Nucleus accumbens (tissue), 56 donors: ENCODE measurements around the gene SYT7.
A peak's percentile ranks its signal among the peaks of the same experiment; 100 is the strongest.
"Not testable (repeated sequence)": the region's sequence is repeated elsewhere in the genome, so short reads cannot be mapped to it uniquely, and the experiment has no call there.

Experiments used
- DNase-seq, 56 donors: peaks; one replicate each; lab custom pipeline; 2025; lab: John Stamatoyannopoulos, UW

Gene SYT7, protein sequence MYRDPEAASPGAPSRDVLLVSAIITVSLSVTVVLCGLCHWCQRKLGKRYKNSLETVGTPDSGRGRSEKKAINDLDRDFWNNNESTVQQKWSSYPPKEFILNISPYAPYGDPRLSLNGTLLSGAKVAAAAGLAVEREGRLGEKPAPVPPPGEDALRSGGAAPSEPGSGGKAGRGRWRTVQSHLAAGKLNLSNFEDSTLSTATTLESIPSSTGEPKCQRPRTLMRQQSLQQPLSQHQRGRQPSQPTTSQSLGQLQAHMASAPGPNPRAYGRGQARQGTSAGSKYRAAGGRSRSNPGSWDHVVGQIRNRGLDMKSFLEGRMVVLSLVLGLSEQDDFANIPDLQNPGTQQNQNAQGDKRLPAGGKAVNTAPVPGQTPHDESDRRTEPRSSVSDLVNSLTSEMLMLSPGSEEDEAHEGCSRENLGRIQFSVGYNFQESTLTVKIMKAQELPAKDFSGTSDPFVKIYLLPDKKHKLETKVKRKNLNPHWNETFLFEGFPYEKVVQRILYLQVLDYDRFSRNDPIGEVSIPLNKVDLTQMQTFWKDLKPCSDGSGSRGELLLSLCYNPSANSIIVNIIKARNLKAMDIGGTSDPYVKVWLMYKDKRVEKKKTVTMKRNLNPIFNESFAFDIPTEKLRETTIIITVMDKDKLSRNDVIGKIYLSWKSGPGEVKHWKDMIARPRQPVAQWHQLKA

DNA sequence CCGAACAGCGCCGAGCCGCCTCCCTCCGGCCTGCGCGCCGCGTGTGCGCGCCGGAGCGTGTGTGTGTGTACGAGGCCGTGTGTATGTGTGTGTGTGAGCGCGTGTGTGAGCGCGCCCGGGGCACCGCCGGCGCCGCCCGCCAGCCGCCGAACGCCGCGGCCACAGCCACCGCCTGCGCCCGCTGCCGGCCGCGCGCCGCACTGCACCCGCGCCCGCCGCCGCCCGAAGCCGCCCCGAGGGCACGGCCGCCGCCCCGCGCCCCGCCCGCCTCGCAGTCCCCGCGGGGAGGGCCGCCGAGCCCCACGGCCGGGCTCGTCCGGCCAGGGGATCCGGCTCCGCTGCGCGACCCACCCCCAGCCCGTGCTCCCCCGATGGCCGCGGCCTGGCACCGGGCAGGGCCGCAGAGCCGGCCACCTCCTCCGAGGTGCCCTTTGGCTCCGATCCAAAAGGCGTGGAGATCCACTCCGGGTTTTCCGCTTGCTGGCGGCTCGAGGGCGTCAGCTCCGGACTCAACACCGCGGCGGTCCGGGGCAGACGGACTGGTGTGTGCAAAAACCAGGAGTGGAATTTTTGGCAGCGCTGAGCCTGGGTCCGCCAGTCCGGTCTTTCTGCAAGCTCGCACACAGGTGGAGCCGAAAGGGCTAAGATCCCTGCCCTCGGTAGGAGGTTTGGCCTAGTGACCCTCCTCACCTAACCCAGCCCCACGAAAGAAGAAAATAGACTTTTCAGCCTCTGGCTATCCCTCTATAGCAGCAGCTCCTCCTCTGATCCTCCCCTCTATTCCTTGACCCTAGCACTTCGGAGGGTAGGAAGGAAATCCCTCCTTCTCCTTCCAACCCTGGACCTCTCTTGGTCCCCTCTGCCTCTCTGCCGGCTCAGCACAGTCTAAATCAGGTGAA lies at the start of gene SYT7:
TSS of gene SYT7 (minus strand) at position 47 of the 899 bp plus-strand sequence. CDS start 256 bp downstream, outside the sequence.
- peak in 55 of 56 donors; percentile 55 to 93 (median 84) for DNase-seq

DNA sequence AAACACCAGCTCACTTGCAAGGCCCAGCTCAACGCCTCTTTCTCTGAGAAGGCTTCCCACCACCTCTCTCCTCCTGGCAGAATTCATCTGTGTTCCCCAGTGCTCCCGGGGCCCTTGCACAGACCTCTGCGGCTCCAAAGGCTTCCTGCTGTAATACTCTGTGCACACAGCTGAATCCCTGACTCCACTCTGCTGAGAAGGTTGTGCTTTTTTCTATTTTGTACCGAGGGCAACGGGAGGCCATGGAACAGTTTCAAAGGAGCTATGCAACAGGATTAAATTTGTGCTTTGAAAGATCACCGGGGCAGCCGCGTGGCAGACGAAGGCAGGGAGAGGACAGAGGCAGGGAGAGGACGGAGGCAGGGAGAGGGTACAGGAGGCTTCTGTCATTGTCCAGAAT lies 49.2 kb upstream of the SYT7 start:
- DNase-seq: peak in 2 of 56 donors; percentile 15 to 29

DNA sequence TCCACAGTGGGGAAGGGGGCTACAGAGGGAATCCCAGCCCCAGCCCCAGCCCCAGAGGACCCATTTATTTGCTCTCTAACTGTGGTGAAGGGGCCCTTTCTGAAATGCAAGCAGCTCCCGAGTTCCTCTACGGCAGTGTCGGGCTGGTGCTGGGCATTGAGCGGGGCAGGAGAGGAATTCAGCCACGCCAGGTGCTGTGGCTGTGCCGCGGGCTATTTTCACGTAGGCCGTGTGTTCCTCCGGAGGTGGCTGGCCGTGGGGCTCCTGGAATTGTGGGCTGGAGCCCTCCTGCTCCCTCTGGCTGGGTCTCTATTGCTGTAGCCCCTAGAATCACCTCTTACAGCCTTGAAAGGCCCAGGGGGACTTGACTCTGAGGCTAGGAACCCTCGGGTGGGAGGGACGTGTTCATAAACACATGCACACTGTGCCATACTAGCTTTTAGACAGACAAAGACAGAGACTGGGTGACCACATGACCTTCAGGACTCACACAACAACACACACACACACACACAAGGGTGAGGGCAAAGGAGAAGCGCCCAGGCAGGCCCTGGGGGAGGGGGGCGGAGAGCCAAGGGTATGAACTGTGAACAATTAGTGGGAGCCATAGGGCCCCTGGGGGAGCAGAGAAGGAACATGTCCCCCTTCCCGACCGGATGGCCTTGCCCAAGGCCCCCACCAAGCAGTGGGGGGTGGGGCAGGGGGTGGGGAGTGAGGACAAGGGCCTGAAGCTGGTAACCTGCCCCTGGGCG lies 48.4 kb upstream of the SYT7 start:
- DNase-seq: no peak

DNA sequence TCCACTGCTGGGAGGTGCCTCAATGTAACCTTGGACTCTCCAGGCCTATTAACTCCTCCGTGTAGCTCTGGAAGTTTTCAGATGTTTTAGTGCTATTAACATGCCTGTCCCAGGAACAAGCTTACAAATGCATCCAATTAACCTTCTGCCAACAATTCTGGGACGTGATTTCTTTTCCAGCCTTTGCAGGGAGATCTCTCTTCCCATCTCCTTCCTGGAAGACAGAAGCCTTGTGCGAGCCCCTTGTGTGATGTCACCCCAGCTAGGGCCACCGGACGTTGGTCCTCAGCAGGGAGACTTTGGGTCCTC lies 47.7 kb upstream of the SYT7 start:
- no peak for DNase-seq

DNA sequence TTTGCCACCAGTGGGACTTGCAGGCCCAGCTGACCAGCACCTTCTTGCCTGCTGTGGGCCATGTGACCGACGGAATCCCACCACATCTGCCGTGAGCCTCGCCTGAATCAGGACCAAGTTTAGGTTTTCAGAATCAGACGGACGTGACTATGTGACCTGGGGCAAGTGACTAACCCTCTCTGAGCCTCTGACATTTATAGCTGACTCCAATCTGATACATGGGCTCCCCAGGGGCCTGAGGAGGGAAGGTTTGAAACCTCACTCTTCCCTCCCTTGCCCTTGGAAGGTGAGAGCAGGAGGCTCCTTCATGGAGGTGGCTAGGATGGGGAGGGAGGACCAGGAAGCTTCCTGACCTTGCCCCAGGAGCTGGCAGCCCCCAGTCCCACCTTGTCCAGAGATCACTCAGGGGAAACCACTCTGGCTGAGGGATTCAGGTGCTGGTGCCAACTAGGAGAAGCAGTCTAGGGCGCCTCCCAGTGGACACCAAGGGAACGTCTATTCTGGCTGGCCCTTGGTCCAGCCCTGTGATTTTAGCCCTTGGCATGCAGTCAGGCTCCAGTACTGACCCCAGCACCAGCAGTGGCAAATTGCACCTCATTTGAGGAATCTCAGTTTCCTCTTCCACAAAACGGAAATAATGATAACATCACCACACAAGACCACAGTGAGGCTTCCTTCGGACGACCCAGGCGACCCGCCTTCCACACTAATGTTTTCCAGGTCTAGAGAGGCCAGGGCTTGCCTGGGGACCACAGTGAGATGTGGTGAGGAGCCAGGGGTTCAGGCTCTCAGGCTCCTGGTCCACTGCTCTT lies 47.2 kb upstream of the SYT7 start:
- peak in 24 of 56 donors; percentile 7 to 68 (median 21) for DNase-seq

DNA sequence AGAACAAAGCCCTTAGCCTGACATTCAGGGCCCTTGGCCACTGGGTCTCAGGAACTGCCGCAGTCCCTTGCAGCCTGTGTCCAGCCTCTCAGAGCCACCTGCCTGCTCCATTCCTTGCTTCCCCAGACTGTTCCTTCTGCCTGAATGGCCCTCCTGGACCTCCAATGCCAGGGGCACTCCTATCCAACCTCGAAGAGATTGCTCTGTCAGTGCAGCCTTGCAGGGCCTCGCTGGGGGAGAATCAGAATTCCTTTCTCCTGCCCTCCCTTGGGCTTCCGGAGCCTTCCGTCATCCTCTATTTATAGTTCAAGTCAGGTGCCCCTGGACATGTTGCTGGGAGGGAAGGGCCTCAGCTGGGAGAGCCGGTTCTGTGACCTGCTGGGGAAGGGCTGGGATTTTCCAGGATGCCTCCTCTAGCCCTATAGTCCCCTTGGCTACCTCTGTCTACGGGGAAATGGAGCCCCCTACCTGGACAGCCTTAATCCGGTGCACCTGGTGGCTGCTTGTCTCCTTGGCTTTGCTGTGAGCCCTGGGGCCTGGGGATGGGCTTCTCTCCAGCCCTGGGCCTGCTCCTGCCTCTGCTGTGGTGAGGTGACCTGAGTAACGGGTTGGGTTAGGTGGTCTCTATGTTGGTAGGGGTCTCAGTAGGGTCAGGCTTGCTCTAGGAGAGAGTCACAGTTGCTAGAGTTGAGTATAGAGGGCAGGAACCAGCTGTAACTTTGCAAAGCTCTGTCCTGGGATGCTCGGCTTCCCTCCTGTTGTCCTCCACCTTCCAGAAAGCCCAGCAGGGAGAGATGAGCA lies 45.9 kb upstream of the SYT7 start:
- DNase-seq: no peak

DNA sequence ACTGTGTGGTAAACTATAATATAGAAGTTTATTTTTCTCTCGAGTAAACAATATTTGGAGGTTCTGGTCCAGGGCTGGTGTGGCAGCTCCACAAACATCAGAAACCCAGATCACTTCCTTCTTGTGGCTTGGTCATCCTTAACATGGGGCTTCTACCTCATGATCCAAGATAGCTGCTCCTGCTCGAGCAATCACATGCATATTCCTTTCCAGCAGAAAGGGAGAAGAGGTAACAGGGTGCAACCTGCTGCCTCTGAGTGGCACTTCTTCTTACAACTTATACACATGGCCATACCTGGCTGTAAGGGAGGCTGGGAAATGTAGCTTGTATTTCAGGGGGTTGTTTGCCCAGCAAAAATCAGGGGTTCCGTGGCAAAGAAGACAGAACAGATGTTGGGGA lies 44.6 kb upstream of the SYT7 start:
- DNase-seq: no peak

DNA sequence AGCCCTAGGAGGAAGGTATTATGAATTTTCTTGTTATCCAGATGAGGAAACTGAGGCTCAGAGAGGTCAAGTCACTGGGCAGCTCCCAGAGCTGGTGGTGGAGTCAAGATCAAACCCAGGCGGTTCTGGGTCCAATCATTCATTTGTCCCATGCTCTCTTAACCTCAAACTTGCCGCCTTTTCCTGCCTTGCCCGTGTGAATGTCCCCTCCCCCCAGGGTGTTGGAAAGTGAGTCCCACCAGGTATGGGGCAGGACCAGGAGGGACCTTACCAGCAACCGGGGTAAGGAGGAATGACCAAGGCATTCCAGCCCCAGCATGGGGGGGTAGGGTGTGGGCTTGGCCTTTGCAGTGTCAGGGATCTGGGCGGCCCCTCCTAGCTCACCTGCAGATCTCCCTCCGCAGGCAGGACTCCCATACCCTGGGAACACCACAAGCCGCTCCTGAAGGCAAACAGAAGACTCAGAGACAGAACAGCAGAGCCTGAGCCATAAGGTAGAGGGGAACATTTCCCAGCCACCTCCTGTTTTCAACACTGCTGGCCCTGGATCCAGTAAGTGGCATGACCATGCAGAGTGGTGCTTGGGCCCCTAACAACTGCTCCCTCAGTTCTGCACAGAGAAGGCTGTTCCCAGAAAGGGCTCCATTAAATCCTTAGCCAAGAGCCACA lies 41.2 kb upstream of the SYT7 start:
- DNase-seq: no peak

DNA sequence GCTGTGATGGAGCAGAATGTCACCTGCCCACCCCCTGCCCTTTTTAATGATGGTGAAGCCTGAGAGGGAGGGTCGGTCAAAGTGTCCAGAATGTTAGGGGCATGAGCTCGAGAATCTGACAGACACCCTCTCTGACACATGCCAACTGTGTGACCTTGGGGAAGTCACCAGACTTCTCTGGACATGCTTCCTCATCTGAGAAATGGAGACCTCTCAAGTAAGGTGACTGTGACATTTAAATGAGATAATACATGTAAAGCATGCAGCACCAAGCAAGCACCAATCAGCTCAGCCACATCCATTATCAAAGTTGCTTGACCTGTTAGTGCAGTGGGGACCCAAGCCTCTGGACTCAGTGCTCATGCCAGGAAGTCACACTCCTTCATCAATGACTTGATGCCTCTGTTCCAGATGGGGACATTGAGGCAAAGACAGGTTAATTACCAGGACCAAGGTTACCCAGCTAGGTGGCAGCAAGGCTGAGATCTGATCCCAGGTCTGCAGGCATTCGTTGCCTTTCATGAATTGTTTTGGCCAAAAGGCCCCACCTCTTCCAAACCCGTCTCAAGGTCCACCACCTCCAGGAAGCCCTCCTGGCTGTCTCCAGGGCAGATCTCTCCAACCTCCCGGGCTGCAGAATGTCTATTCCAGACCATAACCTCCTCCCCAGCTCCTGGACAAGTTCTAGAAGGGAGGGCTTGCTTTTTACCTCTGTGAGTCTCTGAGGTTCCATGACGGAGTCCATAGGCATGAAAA lies 38.8 kb upstream of the SYT7 start:
- DNase-seq: no peak

DNA sequence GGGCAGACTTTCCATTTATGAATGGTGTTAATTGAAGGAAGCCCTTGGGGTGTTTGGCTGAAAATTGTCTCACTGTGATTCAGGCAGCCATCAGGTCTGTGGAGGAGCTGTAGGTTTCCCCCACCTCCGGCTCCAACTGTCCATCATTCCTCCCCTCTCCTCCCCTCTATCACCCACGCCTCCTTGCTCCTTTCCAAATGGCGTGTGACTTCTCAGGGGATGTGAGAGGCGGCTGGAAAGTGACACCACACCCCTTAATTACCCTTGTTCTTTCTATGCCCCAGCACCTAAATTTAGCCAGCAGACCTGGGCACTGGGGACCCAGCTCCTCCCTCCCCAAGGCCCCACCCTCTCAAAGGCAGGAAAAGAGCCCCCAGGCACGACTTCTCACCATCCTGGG lies 38.1 kb upstream of the SYT7 start:
- DNase-seq: no peak

DNA sequence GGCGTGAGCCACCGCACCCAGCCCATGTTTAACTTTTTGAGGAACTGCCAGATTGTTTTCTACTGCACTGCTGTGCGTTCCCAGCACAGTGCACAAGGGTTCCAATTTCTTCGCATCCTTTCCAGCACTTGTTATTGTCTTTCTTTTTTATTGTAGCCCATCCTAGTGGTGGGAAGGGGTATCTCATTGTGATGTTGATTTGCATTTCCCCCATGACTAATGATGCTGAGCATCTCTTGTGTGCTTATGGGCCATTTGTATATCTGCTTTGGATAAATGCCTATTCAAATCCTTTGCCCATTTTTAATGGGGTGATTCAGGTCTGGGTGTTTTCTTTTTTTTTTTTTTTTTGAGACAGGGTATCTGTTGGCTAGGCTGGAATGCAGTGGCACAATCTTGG lies 36.6 kb upstream of the SYT7 start:
- DNase-seq: no peak

DNA sequence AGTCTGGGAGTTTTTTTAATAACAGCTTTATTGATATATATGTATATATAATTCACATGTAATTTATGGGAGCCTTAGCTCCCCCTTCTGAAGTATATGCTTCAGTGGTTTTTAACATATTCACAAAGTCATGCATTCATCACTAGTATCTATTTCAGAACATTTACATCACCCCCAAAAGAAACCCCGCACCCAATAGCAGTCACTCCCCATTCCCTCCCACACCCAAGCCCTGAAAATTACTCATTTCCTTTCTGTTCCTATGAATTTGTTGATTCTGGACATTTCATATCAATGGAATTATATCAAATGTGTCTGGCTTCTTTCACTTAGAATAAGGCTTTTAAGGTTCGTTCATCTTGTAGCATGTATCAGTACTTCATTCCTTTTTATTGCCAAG lies 35.6 kb upstream of the SYT7 start:
- DNase-seq: no peak

DNA sequence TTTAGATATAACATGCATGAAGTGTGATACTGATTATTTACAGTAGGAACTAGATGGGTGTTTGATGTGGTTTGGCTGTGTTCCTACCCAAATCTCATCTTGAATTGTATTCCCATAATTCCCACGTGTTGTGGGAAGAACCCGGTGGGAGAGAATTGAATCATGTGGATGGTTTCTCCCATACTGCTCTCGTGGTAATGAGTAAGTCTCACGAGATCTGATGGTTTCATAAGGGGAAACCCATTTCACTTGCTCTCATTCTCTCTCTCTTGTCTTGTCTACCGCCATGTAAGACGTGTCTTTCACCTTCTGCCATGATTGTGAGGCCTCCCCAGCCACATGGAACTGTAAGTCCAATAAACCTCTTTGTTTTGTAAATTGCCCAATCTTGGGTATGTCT lies 33.9 kb upstream of the SYT7 start:
- not testable (repeated sequence) for DNase-seq

DNA sequence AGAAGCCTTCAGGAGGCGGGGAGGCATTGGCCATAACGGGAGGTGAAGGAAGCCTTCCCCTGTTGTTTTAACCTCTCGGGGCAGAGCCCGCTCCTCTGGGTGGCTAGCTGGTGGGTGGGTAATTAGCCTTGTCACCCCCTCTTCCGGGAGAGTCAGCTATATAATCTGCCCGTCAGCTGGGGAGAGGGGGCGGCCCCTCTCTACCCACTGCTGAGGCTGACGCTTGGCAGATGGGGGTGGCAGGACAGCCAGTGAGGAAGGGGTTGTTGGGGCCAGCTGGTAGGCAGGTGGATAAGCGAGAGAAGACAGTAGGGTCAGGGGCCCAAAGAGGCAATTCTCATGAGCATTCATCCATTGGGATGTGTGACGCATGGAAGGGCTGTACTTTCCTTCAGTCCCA lies 33.0 kb upstream of the SYT7 start:
- no peak for DNase-seq

DNA sequence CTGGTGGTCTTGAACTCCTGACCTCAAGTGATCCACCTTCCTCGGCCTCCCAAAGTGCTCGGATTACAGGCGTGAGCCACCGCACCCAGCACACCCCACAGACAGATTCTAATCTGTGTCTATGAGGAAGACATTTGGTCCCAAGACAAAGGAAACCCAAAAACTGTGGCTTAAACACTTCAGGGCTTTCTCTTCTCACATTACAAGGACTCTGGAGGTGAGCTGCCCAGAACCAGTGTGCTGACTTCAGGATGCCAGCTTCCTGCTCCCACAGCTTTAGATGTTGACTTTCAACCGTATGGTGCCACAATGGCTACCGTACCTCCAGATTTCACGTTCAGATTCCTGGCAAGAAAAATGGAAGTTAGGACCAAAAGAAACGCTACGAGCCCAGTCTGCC lies 32.2 kb upstream of the SYT7 start:
- DNase-seq: no peak

DNA sequence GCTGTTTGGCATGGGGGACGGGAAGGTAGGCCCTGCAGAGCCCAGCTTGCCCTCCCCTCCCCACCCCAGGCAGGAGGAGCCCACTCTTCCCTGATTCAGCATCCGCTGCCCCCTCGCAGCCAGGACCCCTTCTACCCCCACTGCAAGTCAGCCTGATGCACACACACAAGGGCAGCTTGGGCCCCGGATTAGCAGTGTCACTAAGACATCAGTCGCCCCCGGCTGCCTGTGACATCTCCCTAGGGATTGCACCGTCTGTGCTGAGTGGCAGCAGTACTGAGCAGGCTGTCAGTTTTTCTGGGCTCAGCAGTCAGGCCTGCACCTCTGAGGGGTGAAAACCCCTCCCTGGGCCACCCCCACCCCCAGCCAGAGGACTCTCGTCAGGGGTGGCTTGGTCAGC lies 30.4 kb upstream of the SYT7 start:
- DNase-seq: no peak

DNA sequence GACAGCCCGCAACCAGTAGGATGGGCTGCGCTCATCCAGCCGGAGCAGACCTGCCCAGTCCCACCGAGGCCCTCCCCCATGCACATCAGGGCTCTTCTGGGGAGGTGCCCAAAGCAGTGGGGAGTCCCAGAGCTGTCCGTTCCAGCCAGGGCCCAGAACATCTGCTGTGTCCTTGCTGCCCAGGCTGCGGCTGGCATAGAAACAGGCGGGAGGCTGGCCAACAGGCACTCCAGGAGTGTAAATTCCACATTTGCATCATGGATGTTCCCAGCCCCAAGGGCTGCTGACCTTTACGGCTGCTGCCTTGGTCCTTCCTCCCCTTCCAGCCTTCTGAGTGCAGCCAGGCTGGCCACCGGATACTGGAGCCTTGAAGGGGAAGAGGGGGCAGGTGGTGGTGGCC lies 30.0 kb upstream of the SYT7 start:
- DNase-seq: no peak
